HG03342 (cell line): ENCODE data around the gene LYPD4.

Source experiments
- ATAC-seq: cut with Tn5 transposase; IDR thresholded peaks from one replicate; pipeline ENCODE4 v1.9.1; 2021; ENCODE audit warnings: mild to moderate bottlenecking, moderate library complexity; ENCODE audit not compliant: unreplicated experiment

The LYPD4 gene

GRCh38 chr19:41853344-41853743 is 8.9 kb upstream of the LYPD4 start:
- no peak for ATAC-seq

GRCh38 chr19:41851456-41851855 is 7.0 kb upstream of the LYPD4 start:
- no peak for ATAC-seq

GRCh38 chr19:41850381-41850780 is 5.9 kb upstream of the LYPD4 start:
- ATAC-seq, result no peak

GRCh38 chr19:41849067-41849466 is 4.6 kb upstream of the LYPD4 start:
- no peak for ATAC-seq

- no peak for ATAC-seq
Observed at GRCh38 chr19:41848666-41849065, 4.2 kb upstream of the LYPD4 start.

- ATAC-seq, result no peak
Observed at GRCh38 chr19:41847351-41848105, 3.0 kb upstream of the LYPD4 start.

- no peak for ATAC-seq
Observed at GRCh38 chr19:41845051-41845590, 638 bp upstream of the LYPD4 start.

- no peak for ATAC-seq
Observed at GRCh38 chr19:41845001-41845050, 343 bp upstream of the LYPD4 start, which contains the start of gene DMRTC2. Gene DMRTC2 (plus strand): TSS chr19:41845042. CDS start chr19:41847429, 2,387 bp downstream.

GRCh38 chr19:41843371-41843770 is 1.1 kb downstream of the LYPD4 start:
- ATAC-seq, result no peak

GRCh38 chr19:41839211-41839610 is 5.3 kb downstream of the LYPD4 start:
- no peak for ATAC-seq

GRCh38 chr19:41837981-41838708 is 6.3 kb downstream of the LYPD4 start:
- ATAC-seq, result no peak

GRCh38 chr19:41821003-41821735 is 23.3 kb downstream of the LYPD4 start:
- no peak for ATAC-seq

- no peak for ATAC-seq
Observed at GRCh38 chr19:41816761-41817160, 27.7 kb downstream of the LYPD4 start.

GRCh38 chr19:41815301-41815700 is 29.2 kb downstream of the LYPD4 start:
- ATAC-seq, result no peak

- ATAC-seq, result no peak
Observed at GRCh38 chr19:41813911-41814310, 30.6 kb downstream of the LYPD4 start.

GRCh38 chr19:41811981-41812380 is 32.5 kb downstream of the LYPD4 start:
- no peak for ATAC-seq

GRCh38 chr19:41811036-41811435 is 33.4 kb downstream of the LYPD4 start:
- ATAC-seq, result no peak

- no peak for ATAC-seq
Observed at GRCh38 chr19:41810301-41810700, 34.2 kb downstream of the LYPD4 start.

- ATAC-seq, result no peak
Observed at GRCh38 chr19:41808663-41809566, 35.6 kb downstream of the LYPD4 start.

GRCh38 chr19:41807176-41807575 is 37.3 kb downstream of the LYPD4 start:
- no peak for ATAC-seq

- no peak for ATAC-seq
Observed at GRCh38 chr19:41804336-41804735, 40.1 kb downstream of the LYPD4 start.
